CD4-positive, alpha-beta T cell treated with Interferon alpha-2 for 1 hour (primary cell): Measurements from ENCODE around the gene GATAD2A.
A peak's percentile ranks its signal among the peaks of the same experiment; 100 is the strongest.

Source experiments
- DNase-seq, 2 donors: peaks; one replicate each; pipeline ENCODE4 v3.0.0-alpha.2; 2020 to 2022

The GATAD2A gene

DNA sequence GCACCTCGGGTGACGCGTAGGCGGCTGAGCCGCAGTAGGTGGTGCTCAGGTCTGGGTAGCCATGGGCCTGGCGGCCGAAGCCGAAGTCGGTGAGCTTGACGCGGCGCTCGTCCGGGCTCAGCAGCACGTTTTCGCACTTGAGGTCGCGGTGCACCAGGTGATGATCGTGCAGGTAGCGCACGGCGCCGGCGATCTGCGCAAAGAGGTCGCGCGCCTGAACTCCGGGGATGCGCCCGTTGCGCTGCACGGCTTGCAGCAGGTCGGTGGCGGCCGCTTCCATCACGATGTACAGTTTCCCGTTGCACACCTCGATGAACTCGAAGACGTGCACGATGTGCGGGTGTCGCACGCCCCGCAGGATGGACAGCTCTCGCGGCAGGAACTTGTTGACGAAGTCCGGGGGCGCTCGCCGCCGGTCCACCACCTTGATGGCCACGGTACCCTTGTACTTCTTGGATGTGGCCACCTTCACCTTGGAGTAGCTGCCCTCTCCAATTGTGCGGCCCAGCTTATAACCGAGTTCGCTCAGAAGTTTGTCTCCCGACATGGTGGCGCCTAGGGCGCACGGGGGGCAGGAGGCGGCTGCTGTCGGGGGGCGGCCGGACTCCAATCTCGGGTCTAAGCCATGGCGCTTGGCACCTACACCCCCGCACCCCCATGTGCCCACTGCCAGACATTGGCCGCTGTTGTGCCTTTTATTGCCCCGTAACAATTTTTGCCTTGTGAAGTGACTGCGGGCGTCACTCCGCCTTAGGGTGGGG, 109.6 kb downstream of the GATAD2A start, which contains the start of gene TSSK6:
TSS of gene TSSK6 (minus strand) at position 668 of the 761 bp plus-strand sequence. CDS start at position 547, 121 bp downstream.
- no peak for DNase-seq

DNA sequence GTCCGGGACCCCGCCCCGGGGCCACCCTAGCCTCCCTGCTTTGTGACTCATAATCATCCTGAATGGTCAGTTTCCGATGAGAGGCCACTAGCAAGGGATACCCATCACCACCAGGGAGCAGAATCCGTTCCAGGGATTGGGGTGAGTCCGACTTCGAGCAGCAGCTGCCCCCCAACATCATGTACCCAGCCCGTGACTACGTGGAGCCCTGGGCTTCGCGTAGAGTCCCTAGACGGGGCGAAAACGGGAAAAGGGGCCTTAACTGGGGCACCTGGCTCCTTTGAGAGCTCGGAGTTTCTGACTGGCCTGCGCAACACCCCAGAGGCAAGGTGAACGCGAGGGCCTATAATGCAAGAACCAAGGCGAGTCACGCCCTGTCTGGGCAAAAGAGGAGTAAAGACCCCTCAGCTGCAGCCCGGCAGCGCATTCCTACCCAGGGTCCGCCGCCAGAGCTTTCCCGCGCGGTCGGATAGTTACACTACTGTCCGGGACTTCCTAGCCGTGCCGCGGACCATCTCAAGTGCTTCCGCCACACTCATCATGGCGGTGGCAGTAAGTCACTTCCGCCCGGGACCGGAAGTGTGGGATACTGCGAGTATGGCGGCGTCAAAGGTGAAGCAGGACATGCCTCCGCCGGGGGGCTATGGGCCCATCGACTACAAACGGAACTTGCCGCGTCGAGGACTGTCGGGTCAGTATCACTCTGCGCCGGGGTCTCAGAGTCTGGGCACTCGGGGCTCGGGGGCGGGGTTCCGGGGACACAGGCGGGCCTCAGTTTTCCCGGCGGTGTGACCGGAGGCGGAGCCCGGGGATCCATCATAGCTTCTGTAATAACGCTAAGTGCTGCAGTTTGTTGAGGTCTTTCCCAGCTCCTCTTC, 110.4 kb downstream of the GATAD2A start, which contains the start of gene NDUFA13:
TSS of gene NDUFA13 (plus strand) at position 584 of the 878 bp plus-strand sequence. CDS start at position 598, 14 bp downstream.
- DNase-seq: peak; percentile 91 to 96

DNA sequence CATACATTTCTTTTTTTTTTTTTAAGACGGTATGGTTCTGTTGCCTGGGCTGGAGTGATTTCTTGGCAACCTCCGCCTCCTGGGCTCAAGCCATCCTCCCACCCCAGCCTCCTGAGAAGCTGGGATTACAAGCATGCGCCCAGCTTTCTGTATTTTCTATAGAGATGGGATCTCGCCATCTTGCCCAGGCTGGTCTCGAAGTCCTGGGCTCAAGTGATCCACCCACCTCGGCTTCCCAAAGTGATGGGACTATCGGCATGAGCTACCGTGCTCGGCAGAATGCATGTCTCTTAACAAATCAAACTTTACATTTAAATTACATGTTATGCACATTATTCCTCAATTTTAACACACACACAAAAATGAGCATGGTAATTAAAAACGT, 111.8 kb downstream of the GATAD2A start:
- no peak for DNase-seq

DNA sequence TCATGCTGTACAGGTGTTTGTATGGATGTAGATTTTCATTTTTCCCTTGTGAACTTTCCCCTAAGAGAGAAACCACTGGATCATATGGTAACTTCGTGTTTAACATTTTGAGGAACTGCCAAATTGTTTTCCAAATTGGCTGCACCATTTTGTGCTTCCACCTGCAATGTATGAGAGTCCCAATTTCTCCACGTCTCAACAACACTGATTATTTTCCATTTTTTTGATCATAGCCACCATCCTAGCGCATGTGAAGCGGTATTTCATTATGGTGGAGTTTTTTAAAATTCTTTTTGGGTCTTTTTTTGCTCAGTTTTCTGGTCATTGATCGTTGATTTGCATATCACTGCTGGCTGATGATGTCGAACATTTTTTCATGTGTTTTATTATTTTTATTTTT, 115.5 kb downstream of the GATAD2A start:
- no peak for DNase-seq

DNA sequence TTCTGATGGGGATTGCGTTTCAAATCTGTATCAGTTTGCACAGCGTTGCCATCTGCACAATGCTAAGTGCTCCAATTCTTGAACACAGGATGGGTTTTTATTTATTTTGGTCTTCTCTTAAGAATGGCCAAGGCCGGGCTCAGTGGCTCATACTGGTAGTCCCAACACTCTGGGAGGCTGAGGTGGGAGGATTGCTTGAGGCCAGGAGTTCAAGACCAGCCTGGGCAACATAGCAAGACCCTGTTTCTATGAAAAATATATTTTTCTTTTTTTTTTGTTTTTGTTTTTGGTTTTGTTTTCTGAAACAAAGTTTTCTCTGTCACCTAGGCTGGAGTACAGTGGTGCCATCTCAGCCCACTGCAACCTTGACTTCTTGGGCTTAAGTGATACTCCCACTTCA, 117.7 kb downstream of the GATAD2A start:
- no peak for DNase-seq

DNA sequence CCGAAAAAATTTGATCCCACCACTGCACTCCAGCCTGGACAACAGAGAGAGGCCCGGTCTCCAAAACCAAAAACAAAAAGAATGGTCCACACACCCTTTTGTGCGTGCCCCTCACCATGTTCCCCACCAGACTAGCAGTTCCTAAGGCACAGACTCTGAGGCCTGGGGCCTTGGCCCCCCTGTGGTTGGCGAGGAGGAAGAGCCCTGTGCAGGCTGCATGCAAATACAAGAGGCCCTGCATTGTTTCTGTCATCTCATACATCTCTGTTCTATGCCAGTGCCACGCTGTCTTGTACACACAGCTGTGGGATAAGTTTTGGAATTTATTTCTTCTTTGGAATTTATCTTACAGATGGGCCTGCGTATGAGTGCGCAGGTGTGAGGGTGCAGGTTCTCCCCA, 118.6 kb downstream of the GATAD2A start:
- DNase-seq: no peak

DNA sequence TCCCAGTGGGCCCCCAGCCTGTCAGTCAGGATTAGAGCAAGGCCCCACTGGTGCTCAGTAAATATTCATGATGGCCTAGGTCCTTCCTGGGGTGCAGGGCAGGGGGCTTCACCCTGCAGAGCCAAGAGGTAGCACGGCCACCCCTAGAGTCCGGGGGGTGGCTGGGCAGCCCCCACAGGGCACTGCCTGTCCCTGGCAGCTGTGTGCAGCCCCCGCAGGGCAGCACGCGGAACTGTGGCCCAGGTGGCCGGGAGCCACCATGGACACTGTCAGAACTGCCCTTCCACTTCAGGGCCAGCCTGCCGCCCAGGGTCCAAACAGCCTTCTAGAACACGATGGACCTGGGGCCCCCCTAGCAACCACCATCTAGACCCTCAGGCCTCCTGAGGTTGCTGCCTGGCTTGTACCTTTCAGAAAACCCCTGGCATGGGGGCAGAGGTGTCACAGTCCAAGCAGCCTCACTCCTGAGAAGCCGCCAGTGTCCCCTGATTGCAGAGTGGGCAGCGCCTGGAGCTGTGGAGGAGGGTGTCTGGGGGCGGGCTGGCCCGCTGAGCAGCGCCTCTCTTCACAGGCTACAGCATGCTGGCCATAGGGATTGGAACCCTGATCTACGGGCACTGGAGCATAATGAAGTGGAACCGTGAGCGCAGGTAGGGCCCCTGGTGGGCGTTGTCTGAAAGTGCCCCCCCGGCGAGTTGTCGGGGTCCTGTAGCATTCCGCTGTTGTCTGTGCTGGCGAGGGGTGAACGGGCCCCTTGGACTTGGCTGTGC, 120.3 kb downstream of the GATAD2A start:
- DNase-seq: no peak

DNA sequence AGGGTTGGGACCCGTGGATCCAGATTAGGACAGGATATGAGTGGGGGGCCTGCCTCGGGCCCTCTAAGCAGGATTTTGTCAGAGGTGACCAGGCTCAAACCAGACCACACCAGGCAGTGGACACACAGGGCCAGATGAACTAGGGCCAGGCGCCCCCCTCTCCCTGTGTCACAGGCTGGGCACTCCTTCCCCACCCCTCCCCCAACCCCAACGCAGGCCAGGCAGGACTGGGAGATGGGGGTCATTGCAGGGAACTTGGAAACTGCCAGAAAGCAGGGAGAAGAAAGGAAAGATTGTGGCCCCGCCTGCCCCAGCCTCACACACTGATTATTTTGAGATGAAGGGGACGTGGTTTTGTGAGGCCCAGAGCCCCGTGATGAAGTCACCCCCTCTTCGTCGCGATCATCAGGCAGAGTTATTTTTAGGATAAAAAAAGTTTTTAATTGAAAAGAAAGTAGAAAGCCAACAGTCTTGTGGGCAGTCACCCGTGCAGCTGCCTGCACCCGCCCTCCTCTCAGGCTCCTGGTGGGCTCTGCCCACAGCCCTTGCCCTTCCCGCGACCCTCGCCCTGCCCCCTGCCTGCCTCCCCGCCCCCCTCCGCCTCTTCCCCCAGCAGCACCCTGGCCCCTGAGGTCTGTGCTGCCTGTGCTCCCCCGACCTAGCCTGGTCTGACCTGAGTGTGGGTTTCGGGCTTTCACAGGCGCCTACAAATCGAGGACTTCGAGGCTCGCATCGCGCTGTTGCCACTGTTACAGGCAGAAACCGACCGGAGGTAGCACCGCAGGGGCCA, 121.3 kb downstream of the GATAD2A start:
- no peak for DNase-seq

DNA sequence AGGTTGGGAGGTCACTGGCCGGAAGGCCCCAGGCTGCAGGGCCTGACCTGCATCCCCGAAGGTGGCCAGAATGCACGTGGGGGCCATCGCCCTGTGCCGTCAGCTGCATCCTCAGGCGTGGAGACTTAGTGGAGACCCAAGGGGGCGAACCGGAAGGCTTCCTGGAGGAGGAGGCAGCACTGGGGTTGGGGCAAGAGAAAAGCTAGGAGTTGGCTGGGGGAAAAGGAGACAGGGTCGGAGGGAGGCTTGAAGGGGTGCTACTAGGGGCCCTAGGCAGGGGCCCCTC, 121.8 kb downstream of the GATAD2A start:
- DNase-seq: no peak

DNA sequence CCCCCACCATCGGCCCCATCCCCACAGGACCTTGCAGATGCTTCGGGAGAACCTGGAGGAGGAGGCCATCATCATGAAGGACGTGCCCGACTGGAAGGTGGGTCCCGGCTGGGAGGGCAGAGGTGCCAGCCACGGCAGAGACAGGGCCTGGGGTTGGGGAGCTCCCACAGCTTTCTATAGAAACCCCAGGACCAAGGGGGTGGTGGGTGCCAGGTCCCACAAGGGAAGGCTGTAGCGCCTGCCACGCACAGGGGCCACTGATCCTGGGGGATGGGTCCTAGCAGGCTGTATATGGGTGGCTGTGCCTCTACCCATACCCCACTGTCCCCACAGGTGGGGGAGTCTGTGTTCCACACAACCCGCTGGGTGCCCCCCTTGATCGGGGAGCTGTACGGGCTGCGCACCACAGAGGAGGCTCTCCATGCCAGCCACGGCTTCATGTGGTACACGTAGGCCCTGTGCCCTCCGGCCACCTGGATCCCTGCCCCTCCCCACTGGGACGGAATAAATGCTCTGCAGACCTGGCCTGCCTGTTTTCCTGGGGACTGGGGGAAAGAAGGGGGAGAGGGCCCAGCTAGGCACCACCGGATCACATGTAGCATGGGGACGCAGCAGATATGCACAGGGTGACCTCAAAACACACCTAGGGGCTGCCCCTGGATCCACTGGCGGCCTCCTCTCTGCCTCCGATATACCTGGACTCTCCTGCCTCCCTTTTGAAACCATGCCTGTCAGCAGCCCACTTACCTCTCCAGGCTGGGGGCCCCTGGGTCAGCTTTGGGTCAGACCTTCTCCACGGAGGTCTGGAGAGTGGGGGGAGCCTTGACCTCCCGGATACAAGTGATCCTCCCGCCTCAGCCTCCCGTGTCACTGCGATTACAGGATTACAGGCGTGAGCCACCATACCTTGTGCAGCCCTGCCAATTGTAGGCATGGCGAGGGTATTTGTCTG, 122.5 kb downstream of the GATAD2A start:
- no peak for DNase-seq

DNA sequence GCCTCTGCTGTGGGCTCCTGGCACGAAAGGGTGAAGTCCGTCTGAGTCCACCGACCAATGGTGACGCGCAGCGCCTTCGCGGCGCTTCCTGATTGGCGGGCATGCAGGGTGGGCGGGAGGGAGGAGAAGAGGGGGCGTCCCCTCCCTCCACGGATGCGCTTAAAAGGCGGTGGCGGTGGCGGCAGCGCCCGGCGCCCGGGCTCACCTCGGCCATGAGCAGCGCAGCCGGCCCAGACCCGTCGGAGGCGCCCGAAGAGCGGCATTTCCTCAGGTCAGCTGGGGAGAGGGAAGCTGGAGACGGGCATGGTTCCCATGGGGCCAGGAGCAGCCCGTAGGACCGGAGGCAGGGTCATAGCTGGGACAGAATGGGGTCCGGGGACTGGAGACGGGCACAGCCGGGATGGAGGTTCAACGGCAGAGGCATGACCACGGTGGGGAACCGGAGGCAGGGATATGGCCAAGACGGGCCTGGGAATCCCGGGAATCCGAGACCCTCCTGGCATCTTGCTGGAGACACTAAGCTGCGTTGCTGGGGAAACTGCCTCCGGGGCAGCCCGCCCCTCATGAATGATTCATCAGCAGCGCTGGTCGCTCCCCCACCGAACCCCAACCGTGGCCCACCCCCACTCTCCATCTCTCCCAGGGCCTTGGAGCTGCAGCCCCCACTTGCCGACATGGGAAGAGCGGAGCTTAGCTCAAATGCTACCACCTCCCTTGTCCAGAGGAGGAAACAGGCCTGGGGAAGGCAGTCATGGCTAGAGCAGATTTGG, 123.4 kb downstream of the GATAD2A start, which contains the start of gene YJEFN3:
TSS of gene YJEFN3 (plus strand) at position 191 of the 770 bp plus-strand sequence. CDS start at position 213, 22 bp downstream.
- DNase-seq: no peak

DNA sequence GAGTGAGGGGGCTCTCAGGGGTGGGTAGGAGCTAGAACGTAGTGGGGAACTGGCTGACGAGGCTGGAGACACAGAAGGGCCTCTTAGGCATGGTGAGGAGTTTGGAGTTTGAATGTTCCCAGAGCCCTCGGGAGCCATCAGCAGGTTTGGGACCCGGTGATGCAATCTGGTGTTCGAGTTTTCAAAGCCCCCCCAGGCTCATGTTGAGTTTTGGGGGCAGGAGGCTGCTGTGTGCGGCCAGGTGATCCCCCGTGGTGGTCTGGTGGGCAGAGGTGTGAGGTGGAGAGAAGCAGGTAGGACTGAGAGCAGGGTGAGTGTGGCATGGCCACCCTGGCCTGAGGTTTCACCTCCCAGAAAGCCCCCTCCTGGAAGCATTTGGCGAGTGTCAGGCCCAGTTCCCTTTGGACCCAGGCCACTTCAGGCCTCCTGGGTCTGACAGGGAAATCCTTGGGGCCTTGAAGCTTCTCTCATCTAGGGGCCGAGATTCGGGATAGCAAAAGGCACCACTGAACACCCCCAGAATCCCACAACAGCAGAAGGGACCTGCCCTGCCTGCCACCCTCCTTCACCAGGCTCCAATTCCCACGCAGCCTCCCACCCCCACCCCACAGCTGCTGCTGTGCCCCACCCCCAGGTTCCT, 124.4 kb downstream of the GATAD2A start:
- DNase-seq: no peak

DNA sequence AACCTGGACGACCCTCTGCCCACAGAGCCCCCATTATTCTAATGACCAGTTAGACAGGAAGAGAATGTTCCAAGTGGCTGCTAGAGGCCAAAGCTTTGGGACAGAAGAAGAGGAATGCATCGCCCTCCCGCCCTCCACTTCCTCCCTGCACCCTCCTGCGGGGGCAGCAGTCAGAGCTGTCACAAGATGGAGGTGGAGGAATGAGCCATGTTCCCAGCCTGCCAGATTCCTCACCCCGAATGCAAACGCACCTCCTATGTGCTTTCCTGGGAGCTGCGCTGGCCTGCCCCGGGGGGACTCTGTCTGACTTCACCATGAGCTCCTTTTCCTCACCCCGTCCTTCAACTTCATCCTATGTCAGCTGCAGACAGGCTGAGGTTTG, 124.9 kb downstream of the GATAD2A start:
- no peak for DNase-seq

DNA sequence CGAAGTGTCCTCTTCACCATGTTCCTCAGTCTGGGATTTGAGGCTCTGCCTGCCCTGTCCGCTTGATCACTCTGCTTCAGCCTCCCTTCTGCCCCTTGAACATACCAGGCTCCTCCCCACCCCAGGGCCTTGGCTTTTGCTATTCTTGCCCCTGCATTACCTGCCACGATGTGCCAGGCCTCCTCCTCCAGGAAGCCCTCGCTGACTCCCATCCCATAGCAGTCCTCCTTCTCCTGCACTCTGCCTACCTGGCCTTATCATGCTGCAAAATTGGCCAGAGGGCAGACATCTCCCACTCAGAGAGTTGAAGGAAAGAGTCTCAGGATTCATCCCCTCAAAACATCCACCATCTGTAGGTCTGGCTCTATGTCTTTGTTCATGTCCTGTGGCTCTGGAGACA, 125.4 kb downstream of the GATAD2A start:
- no peak for DNase-seq

DNA sequence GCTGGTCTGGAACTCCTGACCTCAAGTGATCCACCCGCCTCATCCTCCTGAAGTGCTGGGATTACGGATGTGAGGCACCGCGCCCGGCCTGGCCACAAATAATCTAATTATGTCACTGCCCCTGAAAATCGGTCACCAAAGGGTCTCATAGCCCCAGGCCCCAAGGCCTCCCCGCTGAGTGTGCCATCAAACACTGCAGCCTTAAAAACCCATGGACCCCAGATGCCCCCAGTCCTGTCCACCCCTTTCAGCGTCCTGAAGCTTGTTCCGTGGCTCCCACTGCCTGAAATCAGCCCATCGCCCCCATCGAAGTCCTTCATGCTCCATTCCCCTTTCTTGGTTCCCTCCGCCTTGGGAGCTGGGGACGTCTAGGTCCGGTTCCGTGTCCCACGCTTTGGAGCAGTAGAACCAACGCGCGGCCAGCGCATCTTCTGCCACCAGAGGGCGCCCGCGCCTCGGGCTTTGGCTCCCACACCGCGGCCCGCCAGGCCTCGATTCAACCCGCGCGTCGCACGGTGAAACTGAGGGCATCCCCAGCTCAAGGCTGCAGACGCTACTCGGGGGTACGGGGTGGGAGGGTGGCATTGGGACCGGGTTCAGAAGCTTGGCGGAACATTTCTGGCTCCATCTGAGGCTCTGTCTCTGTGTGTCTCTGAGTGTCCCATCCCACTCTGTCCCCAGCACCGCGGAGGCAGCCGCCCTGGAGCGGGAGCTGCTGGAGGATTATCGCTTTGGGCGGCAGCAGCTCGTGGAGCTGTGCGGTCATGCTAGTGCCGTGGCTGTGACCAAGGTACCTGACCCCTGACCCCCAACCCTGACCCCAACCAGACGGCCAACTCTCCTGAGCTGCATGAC, 126.7 kb downstream of the GATAD2A start:
- DNase-seq: peak; percentile 78 to 87

DNA sequence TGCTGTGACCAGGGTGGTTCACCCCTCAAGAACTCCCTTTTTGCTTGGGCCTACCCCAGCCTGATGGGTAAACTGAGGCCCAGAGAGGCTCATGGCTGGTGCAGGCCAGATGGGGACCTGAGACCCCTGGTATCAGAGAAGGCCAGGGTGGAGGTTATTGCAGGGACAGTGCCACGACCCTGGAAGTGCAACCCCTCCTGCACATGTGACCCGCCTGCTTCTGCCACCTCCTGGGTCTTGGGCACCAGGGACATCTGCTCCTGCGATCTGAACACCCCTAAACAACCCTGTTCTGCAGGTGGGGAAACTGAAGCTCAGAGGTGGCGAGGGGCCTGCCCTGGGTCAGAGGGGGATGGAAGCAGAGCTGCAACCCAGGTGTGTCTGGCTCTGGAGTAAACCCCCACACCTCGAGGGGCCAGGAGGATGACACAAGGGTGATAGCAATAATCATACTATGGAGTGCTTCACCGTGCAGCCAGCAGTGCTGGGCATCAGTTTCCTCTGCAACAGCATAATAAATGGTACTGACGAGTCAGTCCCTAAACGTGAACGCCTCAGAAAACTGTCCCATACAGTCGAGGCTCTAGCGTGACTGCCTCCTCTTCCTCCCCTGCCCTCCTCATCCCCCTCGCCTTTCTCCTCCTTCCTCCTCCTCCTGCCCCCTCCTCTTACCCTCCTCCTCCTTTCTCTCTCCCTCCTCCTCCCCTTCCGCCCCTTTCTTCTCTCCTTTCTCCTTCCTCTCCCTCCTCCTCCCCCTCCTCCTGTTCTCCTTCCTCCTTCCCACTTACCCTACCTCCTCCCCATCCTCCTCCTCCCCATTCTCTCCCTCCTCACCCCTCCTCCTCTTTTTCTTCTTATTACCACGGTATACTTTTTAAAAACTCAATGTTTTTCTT, 127.6 kb downstream of the GATAD2A start:
- DNase-seq: no peak

DNA sequence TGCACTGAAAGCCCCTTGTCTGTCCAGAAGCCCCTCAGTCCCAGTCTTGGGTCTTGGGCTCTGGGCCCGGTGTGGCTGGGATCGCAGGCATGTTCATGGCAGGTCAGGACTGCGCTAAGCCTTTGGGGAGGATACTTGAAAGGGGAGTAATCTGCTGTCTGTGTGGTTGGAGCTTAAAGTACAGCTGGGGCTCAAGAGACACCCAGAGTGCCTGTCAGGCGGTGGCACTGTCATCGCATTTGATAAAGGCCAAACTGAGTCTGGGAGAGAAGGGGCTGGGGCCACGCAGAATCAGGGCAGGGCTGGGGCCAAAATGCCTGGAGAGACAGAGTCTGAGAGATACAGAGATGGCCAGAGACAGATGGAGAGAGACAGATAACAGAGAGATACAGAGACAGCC, 128.4 kb downstream of the GATAD2A start:
- DNase-seq: no peak
